GM10266 (cell line): Measurements from ENCODE around the gene SMARCD2.

Experiments used
- DNase-seq: peaks from one replicate; pipeline ENCODE4 v3.0.0; 2012; ENCODE audit errors: extremely low spot score
- CTCF ChIP-seq: IDR thresholded peaks from 2 replicates; pipeline ENCODE4 v1.5.1; 2012; ENCODE audit warnings: mild to moderate bottlenecking, low read depth; ENCODE audit not compliant: control insufficient read depth, insufficient read depth; ENCODE audit errors: missing control alignments

Gene SMARCD2

DNA sequence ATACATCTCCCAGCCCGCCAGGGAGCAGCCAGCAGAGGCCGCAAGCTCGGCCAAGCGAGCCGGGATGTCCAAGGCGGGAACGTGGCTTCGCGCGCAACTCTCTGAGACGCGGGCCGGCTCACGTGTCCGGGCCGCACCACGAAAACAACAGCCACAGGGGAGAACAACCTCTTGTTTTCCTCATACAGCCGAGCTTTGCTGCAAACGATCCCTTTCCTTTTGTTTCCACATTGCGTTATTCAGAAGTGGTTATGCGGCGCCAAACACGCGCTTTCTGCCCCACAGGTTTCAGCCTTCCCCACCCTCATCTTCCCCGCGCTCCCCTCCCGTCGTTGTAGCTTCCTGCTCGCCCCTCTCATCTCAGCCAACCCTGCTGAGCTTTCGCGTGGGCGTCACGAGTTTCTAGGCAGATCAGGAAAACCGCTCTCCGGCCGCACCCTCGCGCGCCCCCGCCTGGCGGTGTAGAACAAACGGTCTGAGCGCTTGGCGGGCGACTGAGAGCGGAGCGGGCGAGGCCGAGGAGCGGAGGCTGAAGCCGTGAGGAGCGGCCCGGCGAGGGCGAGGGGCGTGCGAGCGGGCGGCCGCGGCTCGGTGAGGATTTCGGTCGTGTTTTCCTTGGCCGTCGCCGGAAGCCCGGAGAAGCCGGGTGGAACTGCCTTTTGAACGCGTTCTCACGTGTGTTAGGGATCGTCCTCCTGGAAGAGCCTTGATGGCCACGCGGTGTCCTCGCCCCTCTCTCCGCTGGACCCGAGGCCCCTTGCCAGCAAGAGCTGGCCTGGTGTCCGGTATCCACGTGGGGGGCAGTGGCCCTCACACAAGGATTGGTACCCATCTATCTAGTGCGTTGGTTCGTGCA is 6.6 kb upstream of the SMARCD2 start:
- peak; percentile 90 for TF ChIP-seq CTCF
- peak; percentile 96 for DNase-seq

GRCh38 chr17:63847525-63848249 is 5.2 kb upstream of the SMARCD2 start:
- no peak for TF ChIP-seq CTCF
- no peak for DNase-seq

GRCh38 chr17:63845509-63845908 is 3.0 kb upstream of the SMARCD2 start:
- TF ChIP-seq CTCF, result no peak
- no peak for DNase-seq

DNA sequence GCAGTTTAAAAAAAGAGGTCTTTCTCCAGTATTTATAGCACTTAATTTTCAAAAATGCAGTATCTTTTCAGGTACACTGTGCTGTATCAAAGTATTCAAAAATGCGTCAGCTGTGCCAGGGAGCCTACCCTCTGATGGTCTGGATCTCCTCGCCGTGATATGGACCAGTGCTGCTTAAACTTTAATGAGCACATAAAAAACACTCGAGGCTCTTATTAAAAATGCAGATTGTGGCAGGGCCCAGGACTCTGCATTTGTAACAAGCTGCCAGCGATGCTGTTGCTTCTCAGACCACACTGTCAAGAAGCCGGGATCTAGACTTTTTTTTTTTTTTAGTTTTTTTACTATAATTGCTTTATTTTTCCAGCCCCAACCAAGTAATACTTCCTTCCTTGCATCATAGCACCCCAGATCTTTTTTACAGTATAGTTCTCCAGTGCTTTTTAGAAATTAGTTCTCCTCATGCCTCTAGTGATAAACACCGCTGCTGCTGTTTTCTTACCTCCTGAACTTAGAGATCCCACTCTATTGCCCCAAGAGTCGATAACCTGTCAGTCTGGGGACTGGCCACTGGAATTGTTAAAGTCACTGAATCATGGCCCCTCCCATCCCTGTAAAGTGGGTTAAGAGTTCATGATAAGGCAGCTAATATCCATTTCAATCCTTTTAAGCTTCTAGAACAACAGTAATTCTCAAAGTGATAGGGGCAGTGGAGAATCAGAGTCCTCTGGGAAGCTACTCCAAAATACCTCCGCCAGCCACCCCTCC is 1.6 kb upstream of the SMARCD2 start:
- TF ChIP-seq CTCF, result no peak
- DNase-seq, result no peak

GRCh38 chr17:63843387-63843888 is 953 bp upstream of the SMARCD2 start:
- DNase-seq, result peak; percentile 63

DNA sequence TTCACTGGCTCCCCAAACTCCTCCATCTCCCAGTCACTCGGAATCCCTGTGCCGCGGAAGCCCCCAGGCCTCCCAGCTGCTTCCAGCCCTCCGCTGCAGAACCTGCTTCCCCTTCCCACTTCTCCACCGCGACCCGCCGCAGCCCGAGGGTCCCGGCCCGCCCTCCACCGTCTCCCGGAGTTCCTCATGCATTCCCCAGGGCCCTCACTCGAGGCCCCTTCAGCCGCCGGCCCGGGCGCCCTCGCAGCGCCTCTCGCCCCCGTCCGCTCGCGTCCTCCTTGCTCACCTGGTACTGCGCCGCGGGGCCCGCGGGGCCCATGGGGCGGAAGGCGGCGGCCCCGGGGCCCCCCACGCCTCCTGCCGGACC is 329 bp downstream of the SMARCD2 start:
- TF ChIP-seq CTCF, result no peak
- no peak for DNase-seq

GRCh38 chr17:63841350-63842172 is 924 bp downstream of the SMARCD2 start:
- no peak for TF ChIP-seq CTCF

More at GRCh38 chr17:63841350-63842172, 924 bp downstream of the SMARCD2 start:
- DNase-seq, result no peak
